ENCODE results near the gene RNF207. TPM values are rescaled to one million over a fixed set of nuclear protein-coding genes. Genes with fewer than 3 reads are reported as not detected.

The RNF207 gene
- total and polyA plus RNA-seq, 2 of the 8 experiments (the other 6 are each of a cell fraction or from before 2014, with no cell fraction given): 3.9 to 5.4 TPM

DNA sequence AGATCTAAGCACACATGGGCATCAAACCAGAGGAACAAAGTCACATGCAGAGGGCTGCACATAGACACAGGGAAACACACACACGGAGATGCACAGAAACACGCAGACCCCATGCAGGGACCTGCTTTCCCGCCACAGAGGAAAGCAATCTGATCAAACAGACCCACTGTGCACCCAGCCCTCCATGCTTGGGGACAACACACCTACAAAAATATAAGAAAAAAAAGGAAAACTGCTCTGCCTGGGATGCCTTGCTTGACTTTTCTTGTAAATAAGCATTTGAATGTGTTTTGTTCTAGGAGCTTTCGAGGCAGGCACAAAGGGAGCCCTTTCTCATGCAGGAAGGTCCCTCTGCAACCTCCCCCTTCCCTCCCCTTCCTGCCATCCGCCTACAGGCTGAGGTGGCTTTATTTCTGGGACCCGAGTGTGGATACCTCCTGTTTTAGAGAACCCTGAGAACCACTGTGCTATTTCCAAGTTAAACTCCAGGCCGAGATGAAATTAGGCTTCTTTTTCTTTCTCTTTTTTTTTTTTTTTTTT is 33.4 kb downstream of the RNF207 start (continued):
- TF ChIP-seq, protein P1, sequence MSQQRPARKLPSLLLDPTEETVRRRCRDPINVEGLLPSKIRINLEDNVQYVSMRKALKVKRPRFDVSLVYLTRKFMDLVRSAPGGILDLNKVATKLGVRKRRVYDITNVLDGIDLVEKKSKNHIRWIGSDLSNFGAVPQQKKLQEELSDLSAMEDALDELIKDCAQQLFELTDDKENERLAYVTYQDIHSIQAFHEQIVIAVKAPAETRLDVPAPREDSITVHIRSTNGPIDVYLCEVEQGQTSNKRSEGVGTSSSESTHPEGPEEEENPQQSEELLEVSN (IDR thresholded peaks at IDR 0.05): peak; percentile 11; the same call in 1 of the 2 replicates
- TF ChIP-seq NRF1 (IDR thresholded peaks at IDR 0.05; ENCODE audit: low read depth, low read length): no peak
- TF ChIP-seq, protein P2, sequence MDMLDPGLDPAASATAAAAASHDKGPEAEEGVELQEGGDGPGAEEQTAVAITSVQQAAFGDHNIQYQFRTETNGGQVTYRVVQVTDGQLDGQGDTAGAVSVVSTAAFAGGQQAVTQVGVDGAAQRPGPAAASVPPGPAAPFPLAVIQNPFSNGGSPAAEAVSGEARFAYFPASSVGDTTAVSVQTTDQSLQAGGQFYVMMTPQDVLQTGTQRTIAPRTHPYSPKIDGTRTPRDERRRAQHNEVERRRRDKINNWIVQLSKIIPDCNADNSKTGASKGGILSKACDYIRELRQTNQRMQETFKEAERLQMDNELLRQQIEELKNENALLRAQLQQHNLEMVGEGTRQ (IDR thresholded peaks at IDR 0.05; ENCODE audit: low read length): no peak
- TF ChIP-seq BRCA1 (IDR thresholded peaks at IDR 0.05; ENCODE audit: low read depth, low read length): no peak
- no peak for TF ChIP-seq SUZ12 (IDR thresholded peaks at IDR 0.05; ENCODE audit: low read length)
- TF ChIP-seq JUN (IDR thresholded peaks at IDR 0.05; ENCODE audit: low read depth, low read length): no peak
- 0 out of 3 replicates have a peak, but pooled peaks of 1 of the 2 experiments have one; percentile 19 for TF ChIP-seq POLR2A (IDR thresholded peaks at IDR 0.05; ENCODE audit: control extremely low read depth in 1 of 2, low read depth in 2 of 2, low read length in 2 of 2)
- TF ChIP-seq YY1 (IDR thresholded peaks at IDR 0.05; ENCODE audit: low read depth, low read length): no peak
- no peak for TF ChIP-seq FOSL1 (IDR thresholded peaks at IDR 0.05; ENCODE audit: insufficient read depth, low read depth, low read length)
- peak; percentile 49; the same call in 1 of the 2 replicates for TF ChIP-seq SP1 (IDR thresholded peaks at IDR 0.05; ENCODE audit: low read depth, low read length)
- peak; percentile 52; the same call in 1 of the 2 replicates for TF ChIP-seq TBP (IDR thresholded peaks at IDR 0.05; ENCODE audit: low read depth, low read length)
- no peak for TF ChIP-seq CBX8 (IDR thresholded peaks at IDR 0.05; ENCODE audit: borderline replicate concordance, low read depth, low read length)
- TF ChIP-seq SIN3A (conservative IDR thresholded peaks at IDR 0.05 in 1 of 2, IDR thresholded peaks at IDR 0.05 in 1 of 2; ENCODE audit: low read depth in 1 of 2, low read length in 2 of 2): peak in 1 of 2 experiments; percentile 56; a peak in 1 of 4 replicates
- no peak; the same call in 1 of the 2 replicates for TF ChIP-seq RBBP5 (IDR thresholded peaks at IDR 0.05; ENCODE audit: borderline replicate concordance, low read depth, low read length)
- TF ChIP-seq SIX5 (IDR thresholded peaks at IDR 0.05; ENCODE audit: low read depth, low read length): no peak
- TF ChIP-seq CHD2 (IDR thresholded peaks at IDR 0.05; ENCODE audit: low read length): no peak
- no peak for TF ChIP-seq RFX5 (IDR thresholded peaks at IDR 0.05; ENCODE audit: borderline replicate concordance, low read depth, low read length)
- TF ChIP-seq CREB1 (IDR thresholded peaks at IDR 0.05): no peak
- TF ChIP-seq, protein P3, sequence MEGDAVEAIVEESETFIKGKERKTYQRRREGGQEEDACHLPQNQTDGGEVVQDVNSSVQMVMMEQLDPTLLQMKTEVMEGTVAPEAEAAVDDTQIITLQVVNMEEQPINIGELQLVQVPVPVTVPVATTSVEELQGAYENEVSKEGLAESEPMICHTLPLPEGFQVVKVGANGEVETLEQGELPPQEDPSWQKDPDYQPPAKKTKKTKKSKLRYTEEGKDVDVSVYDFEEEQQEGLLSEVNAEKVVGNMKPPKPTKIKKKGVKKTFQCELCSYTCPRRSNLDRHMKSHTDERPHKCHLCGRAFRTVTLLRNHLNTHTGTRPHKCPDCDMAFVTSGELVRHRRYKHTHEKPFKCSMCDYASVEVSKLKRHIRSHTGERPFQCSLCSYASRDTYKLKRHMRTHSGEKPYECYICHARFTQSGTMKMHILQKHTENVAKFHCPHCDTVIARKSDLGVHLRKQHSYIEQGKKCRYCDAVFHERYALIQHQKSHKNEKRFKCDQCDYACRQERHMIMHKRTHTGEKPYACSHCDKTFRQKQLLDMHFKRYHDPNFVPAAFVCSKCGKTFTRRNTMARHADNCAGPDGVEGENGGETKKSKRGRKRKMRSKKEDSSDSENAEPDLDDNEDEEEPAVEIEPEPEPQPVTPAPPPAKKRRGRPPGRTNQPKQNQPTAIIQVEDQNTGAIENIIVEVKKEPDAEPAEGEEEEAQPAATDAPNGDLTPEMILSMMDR (IDR thresholded peaks at IDR 0.05; ENCODE audit: control extremely low read depth in 1 of 3, insufficient read depth in 1 of 3, low read depth in 1 of 3, low read length in 3 of 3): no peak
- no peak for TF ChIP-seq SAP30 (IDR thresholded peaks at IDR 0.05; ENCODE audit: insufficient read depth, insufficient replicate concordance, low read length)
- no peak for TF ChIP-seq CHD1 (IDR thresholded peaks at IDR 0.05; ENCODE audit: low read depth, low read length)
- no peak for TF ChIP-seq KDM5A (IDR thresholded peaks at IDR 0.05; ENCODE audit: low read length)
